Stimulated activated CD8-positive, alpha-beta memory T cell treated with anti-CD3 and anti-CD28 coated beads, Interleukin-12 subunit alpha, Interleukin-12 subunit beta, amount 100 ng/mL, for 4 hours (primary cell): ENCODE results near the gene RASA1.

Experiments
- DNase-seq: peaks from one replicate; pipeline ENCODE4 v3.0.0-alpha.2; 2020; ENCODE audit warnings: low read depth

RASA1 gene

DNA sequence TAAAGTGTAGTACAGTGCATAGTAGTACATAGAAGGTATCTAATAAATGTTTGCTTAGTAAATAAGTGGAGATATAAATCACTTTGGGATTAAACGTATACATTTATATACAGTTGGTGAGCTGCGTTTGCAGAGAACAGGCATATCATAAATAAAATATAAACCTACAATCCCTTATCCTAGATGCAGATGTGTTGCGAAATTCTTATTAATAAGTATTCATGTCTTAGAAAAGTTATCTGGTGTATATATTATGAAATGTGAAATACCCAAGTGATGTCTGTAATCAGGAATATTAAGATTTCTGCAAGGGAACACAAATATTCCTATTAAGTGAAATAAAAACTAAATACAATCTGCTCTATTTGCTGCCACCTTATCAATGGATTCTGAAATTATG lies 136.2 kb downstream of the RASA1 start:
- DNase-seq: no peak

DNA sequence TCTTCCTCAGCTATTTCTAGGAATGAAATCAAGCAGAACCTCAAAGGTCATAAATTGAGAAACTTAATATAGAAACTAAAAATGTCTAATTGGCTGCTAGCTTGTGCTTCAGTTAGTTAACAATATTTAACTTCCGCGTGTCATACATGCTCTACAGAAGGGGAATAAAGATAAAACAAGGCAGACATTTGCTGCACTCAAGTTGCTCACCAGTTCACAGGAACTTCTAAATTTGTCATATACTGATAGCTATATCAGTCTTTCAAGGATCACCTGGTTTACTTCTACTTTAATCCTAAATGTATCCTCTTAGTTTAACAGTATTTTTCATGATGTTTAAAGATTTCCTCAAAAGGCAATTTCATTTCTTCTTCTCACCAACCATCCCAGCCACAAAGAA lies 136.7 kb downstream of the RASA1 start:
- no peak for DNase-seq

DNA sequence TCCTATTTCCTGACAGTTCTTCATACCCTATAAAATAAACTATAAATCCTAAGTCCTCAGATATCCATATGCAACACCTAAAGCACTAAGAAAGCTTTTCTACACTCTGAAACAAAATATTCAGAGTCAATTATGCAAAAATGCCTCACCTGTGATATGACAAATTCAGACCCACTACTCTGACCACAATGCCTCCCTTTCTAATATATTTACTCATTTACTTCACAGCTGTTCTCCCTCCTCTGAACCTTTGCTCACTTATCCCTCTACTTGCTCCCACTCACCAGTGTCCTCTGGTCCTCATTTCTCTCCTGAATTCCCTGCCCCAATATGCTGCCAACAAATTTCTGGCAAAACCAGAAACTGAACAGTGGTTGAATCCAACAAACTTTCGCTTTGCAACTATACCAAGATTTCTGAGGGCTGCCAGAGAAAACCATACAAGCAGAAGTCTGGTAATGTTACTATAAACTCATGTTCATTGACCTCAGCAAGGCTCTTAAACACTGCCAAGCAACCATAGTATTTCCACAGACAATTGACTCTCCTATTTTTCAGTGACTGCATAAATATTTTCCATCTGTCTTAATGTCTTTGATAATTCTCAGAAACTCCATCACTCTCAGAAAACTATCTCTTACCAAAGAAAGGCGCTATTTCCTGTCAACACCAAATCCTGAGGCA lies 137.9 kb downstream of the RASA1 start:
- DNase-seq: no peak

DNA sequence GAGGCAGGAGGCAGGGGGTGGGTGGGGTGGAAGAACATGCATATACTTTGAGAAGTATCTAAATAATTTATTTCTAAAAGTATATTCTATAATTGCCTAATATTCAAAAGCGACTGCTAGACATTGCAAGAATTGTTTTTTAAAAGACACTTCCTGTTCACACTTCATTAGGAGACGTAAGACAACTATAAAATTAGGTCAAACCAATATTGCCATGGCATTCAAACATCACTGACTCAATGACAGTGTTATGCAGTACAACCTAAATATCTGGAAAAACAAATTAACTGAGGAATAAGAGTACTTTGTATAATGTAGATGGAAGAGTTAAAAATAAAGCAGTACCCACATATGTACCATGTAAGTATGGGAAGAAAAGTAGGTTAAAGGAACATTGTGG lies 140.5 kb downstream of the RASA1 start:
- DNase-seq: no peak

DNA sequence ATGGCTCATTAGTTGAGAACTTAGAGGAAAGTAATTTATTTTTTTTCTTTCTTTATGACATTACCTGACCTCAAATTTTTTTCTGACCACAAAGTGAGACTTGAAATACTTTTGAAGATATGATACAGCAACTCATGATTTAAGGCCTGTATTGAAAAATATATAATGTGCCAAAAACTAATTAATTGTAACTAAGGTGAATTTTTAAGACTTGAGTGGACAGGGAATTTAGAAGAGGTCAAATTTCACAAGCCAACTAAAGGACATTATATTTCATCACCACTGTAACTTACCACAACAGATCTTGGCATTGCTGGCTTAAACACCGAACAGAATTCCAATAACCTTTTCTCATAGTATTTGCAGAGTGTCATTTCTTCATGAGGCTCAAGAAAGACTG lies 143.2 kb downstream of the RASA1 start:
- no peak for DNase-seq

DNA sequence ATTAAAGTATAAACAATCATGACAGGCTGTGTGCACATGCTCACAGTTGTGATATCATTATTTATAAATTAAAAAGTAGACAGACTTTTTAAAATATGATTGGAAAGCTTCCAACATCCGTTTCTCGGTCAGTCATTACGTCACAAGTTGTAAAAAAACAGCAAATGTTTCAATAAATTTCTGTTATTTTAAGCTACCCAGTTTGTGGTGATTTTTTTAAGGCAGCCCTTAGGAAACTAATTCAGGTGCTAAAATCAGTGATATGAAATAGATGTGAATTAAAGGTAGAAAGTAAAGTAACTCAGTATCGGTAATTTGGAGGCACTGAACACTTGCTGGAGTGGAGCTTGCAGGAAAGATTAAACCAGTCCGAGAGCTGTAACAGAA lies 143.9 kb downstream of the RASA1 start:
- DNase-seq: no peak

DNA sequence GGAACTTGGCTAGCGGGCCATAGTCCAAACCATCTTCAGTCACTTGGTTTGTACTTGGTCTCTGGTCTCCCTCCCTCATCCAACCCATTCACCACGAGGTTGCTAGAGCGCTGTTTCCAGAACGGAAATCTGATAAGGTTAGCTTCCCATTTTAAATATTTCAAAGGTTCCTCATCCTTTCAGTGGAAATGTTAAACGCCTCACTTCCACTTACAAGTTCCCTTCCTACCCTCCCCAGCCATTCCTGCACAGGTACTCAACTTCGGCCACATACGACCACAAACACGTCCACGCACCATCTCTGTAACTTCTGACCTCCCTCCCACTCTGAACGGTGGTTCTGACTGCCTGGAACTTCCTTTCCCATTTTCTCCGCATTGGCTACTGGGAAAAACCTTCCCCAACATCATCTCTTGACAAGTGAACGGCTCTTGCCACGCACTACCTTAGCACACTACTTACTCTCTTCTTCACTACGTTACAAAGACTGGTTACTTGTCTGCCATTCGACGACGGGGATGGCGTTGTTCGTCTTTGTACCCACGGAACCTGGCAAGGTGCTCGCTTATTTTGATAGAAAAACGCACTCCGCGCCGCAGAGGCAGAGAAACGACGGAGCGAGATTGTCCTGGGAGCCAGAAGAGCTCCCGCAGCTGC lies 144.4 kb downstream of the RASA1 start:
- DNase-seq: peak; percentile 3

DNA sequence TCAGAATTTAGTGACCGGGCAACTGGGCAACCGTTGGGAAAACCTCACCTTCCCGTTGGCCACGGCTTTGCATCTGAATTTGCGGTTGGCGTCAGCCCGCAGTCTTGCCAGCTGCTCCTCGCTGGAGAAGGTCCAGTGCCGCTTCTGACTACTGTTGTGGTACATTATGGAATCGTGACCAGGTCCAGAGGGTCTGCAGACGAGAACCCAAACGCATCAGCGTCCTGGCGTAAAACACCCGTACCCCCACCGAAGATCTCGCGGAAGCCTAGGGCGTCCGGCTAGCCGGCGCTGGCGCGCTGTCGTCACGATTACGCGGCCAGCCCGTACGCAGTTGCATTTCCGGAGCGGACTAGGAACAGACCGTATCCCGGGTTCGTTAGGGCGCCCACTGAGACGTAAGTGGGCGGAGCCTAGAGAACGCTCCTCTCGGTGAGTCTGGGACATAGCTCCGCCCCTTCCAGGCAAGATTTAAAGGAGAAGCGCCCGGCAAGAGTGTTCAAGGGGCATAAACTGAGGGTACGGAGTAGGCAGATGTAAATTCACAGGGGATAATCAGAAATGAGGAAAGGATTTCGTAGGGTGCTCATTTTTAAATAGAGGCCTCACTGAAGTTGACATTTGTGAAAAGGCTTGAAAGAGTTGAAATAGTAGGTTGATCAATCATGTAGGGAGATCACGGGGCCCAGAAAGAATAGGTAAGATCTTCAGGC lies 145.1 kb downstream of the RASA1 start, which contains the start of gene CCNH:
TSS of gene CCNH (minus strand) at position 301 of the 713 bp plus-strand sequence. CDS start at position 165, 136 bp downstream.
- DNase-seq: peak; percentile 91

DNA sequence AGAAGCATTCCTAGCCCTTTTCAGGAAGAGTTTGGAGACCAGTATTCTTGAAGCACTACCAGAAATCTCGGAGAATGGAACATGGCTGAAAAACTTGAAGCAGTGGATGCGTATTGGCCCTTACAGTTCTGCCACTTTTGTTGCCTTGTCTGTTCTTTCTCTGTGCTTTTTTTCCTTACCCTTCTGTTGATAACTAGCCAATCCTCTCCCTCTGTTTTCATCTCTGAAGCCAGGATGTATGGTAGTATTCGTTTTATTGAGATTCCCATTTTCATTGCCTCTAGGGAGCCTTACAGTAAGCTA lies 145.6 kb downstream of the RASA1 start:
- DNase-seq: no peak

DNA sequence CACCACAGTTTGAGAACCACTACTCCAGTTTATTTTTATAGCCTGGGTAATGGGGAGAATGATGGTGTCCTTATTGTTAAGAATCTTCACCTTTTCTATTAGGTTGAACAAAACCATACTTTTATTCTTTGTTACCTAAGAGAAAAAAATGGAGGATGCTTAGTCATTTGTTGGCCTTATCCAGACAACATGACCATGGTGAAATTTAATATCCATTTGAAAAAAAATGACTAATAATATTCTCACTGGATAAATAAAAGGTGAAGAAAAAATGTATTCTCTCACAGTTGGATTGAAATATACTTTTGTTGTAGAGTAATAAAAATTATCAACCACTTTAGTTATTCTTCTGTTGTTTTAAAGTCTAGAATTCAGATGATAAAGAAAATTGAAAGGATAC lies 150.8 kb downstream of the RASA1 start:
- no peak for DNase-seq

DNA sequence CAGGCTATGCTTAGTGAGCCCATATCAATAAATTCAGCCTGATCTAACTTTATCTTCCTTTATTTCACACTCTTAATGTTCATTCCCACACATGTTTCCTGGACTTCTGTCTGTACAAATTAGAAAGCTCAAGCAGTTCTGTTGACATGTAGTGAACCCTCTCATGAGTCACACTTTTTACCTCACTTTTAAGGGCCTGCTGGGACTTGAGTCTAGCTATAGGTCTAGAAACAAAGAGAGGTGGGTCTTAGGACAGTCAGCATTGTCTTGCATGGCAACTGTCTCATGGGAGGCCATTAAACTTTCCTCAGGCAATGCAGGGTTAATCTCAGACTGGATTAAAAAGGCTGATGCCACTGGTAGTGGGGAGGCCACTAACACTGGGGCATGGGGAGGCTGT lies 153.6 kb downstream of the RASA1 start:
- no peak for DNase-seq

DNA sequence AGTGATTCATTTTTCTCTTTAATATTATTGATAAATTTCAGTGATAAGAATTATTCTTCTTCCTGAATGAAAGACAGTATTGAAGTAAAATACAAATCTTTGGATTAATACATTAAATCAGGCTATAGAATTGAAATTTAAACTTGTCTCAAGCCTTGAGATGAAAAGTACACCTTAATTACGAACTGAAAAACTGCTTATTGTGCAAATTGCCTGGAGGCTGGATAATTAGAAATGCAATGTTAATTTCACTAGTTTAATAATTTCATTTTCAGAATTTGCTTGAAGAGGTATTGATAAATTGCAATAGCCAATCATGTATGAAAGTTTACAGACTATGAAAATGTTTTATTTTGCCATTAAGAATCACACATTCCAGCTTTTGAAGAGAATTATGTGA lies 156.1 kb downstream of the RASA1 start:
- no peak for DNase-seq

DNA sequence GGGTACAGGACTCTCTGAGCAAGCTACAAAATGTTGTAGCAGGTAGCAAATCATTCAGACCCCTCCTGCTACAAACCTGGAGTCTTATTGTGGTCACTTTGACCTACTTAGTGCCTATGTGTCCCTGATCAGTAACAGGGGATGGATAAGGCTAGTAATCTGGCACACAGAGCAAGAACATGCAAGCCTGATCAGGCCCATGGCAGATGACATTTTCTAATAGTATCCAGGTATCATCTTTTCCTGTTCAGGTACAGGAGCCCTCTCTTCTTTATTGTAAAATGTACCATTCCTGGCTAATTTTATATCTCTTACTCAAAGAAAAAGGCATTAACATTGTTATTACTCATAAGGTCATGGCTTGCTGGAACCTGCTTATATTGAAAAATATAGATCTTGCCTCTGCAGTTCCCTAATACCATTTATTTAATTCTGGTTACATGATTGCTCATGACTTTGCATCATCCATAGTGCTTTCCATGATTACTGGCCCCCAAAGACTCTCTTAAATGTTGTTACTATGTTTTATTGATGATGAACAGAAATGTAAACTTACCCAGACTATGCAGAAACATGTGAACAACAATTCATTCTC lies 163.3 kb downstream of the RASA1 start:
- DNase-seq: no peak

DNA sequence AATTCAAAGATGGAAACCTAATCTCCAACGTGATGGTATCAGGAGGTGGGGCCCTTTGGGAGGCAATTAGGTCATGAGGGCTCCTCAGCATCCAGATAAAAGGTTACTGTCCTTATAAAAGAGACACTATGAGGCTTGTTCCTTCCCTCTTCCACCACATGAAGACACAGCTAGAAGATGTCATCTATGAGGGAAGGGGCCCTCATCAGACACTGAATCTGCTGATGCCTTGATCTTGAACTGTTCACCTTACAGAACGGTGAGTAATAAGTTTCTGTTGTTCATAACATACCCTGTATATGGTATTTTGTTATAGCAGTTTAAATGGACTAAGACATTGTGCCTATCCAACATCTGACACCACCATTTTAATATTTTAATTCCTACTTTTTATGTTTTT lies 164.8 kb downstream of the RASA1 start:
- no peak for DNase-seq

DNA sequence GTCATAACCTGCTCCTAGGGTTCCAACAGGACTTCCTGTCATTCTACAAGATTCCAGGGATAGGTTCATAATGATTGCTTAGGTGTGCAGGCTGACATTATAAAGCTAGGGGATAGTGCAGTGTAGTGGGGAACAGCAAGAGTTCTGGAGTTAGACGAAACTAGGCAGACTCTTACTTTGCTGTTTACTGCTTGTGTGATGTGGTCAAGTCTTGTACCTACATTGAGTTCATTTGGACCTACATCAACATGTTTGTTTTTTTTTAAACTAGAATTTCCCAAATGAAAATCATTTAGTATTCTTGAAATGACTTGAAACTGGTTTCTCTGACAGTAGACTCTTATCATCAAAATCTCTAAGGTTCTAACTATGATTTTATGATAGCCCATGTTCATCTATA lies 166.3 kb downstream of the RASA1 start:
- no peak for DNase-seq

DNA sequence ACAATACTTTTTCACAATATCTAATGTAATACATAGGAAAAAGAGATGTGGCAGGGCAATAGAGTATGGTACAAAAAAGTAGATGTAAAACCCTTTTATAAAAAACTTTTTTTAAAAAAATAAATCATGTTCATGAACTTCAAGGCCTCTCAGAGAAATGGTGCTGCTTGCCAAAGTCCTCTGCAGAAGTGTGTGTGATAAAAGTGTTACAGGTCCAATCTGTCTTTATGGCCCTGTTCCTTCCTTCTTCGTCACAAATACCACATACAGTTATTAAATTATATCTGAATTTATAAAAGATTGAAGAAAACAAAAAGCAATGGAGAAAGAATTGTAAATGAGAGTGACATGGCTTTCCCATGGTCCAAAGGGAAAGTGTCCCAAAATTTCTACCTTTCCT lies 166.8 kb downstream of the RASA1 start:
- DNase-seq: no peak

DNA sequence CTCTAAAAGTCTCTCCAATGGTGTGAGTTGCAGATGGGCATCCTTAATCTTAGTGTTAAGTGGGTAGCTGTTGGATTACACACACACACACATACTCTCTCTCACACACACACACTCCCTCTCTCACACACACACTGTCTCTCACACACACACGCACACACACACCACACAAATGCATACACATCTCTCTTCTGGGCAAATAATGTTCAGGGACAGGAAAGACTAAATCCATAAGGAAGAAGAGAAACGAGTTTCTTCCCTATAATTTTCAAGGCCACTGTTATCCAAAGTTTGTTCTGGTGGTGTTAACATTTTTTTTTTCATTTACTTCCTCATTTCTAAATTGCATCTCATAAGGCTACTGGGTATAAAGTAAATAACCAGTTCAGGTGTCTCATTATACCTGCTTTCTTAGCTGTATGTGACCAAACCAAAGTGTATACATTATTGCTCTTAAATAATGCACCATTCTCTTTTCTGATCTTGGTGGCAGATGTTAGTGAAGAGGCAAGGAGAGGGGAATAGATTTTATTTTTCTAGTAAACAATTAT lies 167.5 kb downstream of the RASA1 start:
- DNase-seq: no peak

DNA sequence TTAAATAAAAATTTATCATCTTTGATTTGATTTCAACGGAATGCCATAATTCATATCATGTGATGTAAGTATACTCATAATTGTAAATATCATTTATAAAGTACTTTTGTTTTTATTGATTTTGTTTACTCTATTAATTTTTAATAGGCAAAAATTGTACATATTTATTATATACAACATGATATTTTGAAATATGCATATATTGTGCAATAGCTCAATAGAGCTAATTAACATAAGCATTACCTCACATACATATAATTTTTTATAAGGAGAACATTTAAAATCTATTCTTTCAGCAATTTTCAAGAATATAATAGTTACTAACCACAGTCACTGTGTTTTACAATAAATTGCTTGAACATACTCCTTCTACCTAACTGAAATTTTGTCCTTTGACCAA lies 170.0 kb downstream of the RASA1 start:
- no peak for DNase-seq

DNA sequence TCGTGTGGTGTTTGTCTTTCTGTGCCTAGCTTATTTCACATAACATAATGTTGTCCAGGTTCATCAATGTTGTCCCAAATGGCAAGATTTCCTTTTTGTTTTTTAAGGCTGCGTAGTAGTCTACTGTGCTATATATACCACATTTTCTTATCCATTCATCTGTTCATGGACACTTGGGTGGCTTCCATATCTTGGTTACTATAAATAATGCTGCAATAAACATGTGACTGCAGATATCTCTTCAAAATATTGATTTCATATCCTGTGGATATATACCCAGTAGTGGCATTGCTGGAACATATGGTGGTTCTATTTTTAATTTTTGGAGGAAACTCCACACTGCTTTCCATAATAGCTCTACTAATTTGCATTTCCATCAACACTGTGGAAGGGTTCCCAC lies 170.5 kb downstream of the RASA1 start:
- DNase-seq: no peak
